Memory B cell (primary cell): ENCODE results near the gene XAGE1A.
"Not testable (repeated sequence)": the region's sequence is repeated elsewhere in the genome, so short reads cannot be mapped to it uniquely, and the experiment has no call there.

Experiments
- ATAC-seq: fragments of 150-1000 bp; cut with Tn5 transposase; 2 replicates; pipeline ENCODE4 v1.10.0; 2021; ENCODE audit warnings: low read depth, mild to moderate bottlenecking, moderate library complexity
- DNase-seq, 2 donors: peaks; one replicate each; pipeline ENCODE4 v3.0.0; 2022; ENCODE audit warnings: low spot score in 2 of 2
- H3K27ac Mint-ChIP-seq: one replicate; pipeline ENCODE4 v1.8.0; 2022; ENCODE audit warnings: mild to moderate bottlenecking, moderate library complexity, mixed read lengths
- H3K27me3 Mint-ChIP-seq: one replicate; pipeline ENCODE4 v1.8.0; 2022; ENCODE audit warnings: mixed read lengths
- H3K36me3 Mint-ChIP-seq: one replicate; pipeline ENCODE4 v1.8.0; 2022; ENCODE audit warnings: mild to moderate bottlenecking, mixed read lengths
- H3K4me1 Mint-ChIP-seq: one replicate; pipeline ENCODE4 v1.8.0; 2022; ENCODE audit warnings: mixed read lengths
- H3K4me3 Mint-ChIP-seq: one replicate; pipeline ENCODE4 v1.8.0; 2022; ENCODE audit warnings: mild to moderate bottlenecking, moderate library complexity, mixed read lengths
- H3K9me3 Mint-ChIP-seq: one replicate; pipeline ENCODE4 v1.8.0; 2022; ENCODE audit warnings: mixed read lengths

XAGE1A gene

GRCh38 chrX:52495545-52496418 is at the start of gene XAGE1A:
TSS of gene XAGE1A (plus strand) at chrX:52495808. CDS start at chrX:52497362, 1,554 bp downstream.
- H3K27ac Mint-ChIP-seq, H3K4me1 Mint-ChIP-seq, H3K27me3 Mint-ChIP-seq, DNase-seq, H3K4me3 Mint-ChIP-seq, H3K9me3 Mint-ChIP-seq, H3K36me3 Mint-ChIP-seq, ATAC-seq: not testable (repeated sequence)

DNA sequence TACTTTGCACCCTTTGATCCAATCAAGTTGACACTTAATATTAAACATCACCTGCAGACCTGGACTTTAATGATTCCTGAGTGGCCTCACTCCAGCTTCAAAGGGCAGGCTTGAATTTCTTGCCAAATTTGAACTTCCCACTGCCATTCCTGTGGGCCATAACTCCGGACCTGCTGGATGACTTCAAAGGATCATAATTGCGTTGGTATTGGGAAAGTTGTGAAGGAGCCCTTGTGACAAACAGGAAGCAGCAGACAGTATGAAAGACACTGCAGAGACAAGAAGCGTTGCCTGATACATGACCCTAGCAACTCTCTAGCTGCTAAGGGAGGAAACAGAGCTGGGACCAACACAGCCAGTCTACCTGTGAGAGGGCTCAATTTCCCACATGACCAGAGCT is 43.6 kb upstream of the XAGE1A start:
- not testable (repeated sequence) for H3K9me3 Mint-ChIP-seq, DNase-seq, H3K36me3 Mint-ChIP-seq, H3K4me3 Mint-ChIP-seq, H3K27ac Mint-ChIP-seq, H3K4me1 Mint-ChIP-seq, ATAC-seq, H3K27me3 Mint-ChIP-seq

DNA sequence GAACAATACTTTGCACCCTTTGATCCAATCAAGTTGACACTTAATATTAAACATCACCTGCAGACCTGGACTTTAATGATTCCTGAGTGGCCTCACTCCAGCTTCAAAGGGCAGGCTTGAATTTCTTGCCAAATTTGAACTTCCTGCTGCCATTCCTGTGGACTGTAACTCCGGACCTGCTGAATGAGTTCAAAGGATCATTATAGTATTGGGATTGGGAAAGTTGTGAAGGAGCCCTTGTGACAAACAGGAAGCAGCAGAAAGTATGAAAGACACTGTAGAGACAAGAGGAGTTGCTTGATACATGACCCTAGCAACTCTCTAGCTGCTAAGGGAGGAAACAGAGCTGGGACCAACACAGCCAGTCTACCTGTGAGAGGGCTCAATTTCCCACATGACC is 24.3 kb upstream of the XAGE1A start:
- not testable (repeated sequence) for H3K27me3 Mint-ChIP-seq, H3K36me3 Mint-ChIP-seq

DNA sequence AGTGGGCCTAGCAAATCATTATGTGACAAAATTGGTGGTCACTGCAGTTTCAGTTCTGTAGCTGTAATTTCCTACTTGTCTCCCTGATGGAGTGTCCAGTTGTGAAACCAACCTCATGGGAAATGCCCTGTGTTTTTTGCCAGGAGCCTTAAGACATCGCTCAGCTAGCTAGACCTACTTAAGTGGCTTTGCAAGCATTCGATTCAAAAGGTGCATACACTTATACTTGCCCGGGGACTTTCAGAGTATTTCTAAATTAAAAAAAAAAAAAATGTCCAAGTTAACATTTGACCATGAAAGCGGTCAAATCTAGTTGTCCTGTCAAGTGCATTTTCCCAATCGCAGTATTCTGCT is 788 bp downstream of the XAGE1A start:
- not testable (repeated sequence) for DNase-seq, H3K4me3 Mint-ChIP-seq, H3K9me3 Mint-ChIP-seq, H3K27me3 Mint-ChIP-seq, H3K36me3 Mint-ChIP-seq, H3K27ac Mint-ChIP-seq, ATAC-seq, H3K4me1 Mint-ChIP-seq

More for the DNA sequence above, 24.3 kb upstream of the XAGE1A start:
- H3K4me1 Mint-ChIP-seq, DNase-seq, H3K9me3 Mint-ChIP-seq, H3K4me3 Mint-ChIP-seq, H3K27ac Mint-ChIP-seq, ATAC-seq: not testable (repeated sequence)

DNA sequence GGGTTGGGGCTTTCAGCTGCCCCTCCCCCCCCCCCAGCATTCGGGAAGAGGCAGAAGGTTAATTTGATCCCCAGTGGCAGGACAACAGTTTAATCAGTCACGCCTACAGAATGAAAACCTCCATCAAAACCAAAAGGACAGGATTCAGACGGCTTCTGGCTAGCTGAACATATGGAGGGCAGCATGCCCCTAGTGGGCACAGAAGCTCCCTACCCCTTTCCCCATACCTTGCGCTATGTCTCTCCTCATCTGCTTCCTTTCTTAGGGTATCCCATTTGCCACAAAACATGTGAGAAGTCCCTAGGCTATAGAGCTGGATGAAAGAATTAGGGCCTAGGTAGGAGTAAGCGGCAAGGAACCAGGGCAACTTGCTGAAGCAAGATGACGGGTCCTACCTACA is 5.8 kb downstream of the XAGE1A start:
- not testable (repeated sequence) for ATAC-seq, H3K4me3 Mint-ChIP-seq, DNase-seq, H3K27ac Mint-ChIP-seq, H3K36me3 Mint-ChIP-seq, H3K9me3 Mint-ChIP-seq, H3K4me1 Mint-ChIP-seq, H3K27me3 Mint-ChIP-seq

DNA sequence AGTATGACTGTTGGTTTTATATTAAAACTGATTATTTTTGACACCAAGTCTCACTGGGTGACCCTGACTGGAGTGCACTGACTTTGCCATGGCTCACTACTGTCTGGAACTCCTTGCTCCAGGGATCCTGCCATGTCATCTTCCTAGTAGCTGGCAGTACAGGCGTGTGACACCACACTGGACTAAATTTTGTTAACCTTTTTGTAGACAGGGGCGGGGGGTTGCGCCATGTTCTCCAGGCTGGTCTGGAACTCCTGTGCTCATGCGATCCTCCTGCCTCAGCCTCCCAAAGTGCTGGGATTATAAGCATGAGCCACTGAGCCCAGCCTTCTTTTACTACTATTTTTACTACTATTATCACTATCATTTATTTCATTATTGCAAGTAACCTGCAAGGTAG is 8.9 kb downstream of the XAGE1A start:
- Mint-ChIP-seq H3K9me3 (no peaks in the 10 kb centered on the region), H3K36me3 (no peaks in the 10 kb centered on the region), H3K4me1 (no peaks in the 10 kb centered on the region), H3K27ac (no peak overlapping the region), H3K27me3 (peaks cover 6% of the 10 kb centered on the region), H3K4me3 (no peak overlapping the region)
- ATAC-seq (no peak), DNase-seq (no peak)

DNA sequence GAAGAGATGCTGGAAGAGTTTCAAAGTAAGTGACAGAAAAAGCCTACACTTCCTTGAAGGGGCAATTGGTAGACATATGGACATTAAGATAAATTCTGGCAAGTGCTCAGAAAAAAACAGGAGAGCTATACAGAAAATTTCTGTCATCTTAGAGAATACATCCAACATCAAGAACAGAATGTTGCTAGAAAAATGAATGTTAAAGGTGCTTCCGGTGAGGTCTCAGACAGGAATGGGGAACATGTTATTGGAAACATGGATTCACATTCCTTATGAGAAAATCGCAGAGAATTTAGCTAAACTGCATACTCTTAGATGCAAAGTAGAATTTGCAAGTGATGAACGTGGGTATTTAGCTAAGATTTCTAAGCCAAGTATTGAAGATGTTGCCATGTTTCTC is 11.7 kb downstream of the XAGE1A start:
- no peak overlapping the region for H3K27ac Mint-ChIP-seq
- peaks cover 6% of the 10 kb centered on the region for H3K27me3 Mint-ChIP-seq
- H3K36me3 Mint-ChIP-seq = no peaks in the 10 kb centered on the region
- H3K4me1 Mint-ChIP-seq = no peaks in the 10 kb centered on the region
- H3K9me3 Mint-ChIP-seq = no peaks in the 10 kb centered on the region
- H3K4me3 Mint-ChIP-seq = no peak overlapping the region
- ATAC-seq (no peak), DNase-seq (no peak)

GRCh38 chrX:52509916-52510315 is 14.3 kb downstream of the XAGE1A start:
- no peaks in the 10 kb centered on the region for H3K9me3 Mint-ChIP-seq
- H3K27me3 Mint-ChIP-seq = peaks cover 3% of the 10 kb centered on the region
- DNase-seq = no peak
- H3K36me3 Mint-ChIP-seq = no peaks in the 10 kb centered on the region
- no peak overlapping the region for H3K4me3 Mint-ChIP-seq
- H3K4me1 Mint-ChIP-seq = no peaks in the 10 kb centered on the region
- ATAC-seq = no peak
- no peak overlapping the region for H3K27ac Mint-ChIP-seq

DNA sequence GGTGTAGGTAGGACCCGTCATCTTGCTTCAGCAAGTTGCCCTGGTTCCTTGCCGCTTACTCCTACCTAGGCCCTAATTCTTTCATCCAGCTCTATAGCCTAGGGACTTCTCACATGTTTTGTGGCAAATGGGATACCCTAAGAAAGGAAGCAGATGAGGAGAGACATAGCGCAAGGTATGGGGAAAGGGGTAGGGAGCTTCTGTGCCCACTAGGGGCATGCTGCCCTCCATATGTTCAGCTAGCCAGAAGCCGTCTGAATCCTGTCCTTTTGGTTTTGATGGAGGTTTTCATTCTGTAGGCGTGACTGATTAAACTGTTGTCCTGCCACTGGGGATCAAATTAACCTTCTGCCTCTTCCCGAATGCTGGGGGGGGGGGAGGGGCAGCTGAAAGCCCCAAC is 15.5 kb downstream of the XAGE1A start:
- not testable (repeated sequence) for H3K4me1 Mint-ChIP-seq, H3K27ac Mint-ChIP-seq, H3K36me3 Mint-ChIP-seq, H3K9me3 Mint-ChIP-seq, H3K27me3 Mint-ChIP-seq, DNase-seq, ATAC-seq, H3K4me3 Mint-ChIP-seq

DNA sequence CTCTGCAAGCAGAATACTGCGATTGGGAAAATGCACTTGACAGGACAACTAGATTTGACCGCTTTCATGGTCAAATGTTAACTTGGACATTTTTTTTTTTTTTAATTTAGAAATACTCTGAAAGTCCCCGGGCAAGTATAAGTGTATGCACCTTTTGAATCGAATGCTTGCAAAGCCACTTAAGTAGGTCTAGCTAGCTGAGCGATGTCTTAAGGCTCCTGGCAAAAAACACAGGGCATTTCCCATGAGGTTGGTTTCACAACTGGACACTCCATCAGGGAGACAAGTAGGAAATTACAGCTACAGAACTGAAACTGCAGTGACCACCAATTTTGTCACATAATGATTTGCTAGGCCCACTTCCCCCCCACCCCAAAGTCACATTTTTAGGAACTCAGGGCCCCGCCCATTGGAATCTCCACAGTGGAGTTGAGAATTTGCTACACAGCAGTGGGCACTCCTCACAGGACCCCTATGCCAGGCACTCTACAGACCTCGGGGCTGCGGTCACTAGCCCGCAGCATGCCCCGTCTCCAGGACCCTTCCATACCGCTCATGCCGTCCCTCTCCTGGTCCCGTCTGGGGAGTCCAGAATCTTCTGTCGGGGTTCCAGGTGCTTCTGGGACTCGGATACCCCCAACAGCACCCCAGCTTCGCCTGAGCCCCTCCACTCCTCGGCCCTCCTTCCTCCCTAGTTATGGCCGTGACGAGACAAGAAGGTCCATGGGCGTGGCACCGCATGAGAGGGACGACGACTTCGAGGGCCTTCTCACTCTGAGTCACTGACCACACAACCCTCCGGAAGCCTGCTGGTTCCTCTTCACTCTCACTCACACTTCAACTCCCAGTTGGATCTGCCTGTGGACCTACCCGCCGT is 20.7 kb downstream of the XAGE1A start:
- ATAC-seq, H3K4me3 Mint-ChIP-seq, DNase-seq, H3K27ac Mint-ChIP-seq, H3K4me1 Mint-ChIP-seq, H3K36me3 Mint-ChIP-seq, H3K27me3 Mint-ChIP-seq, H3K9me3 Mint-ChIP-seq: not testable (repeated sequence)

GRCh38 chrX:52516987-52517325 is 21.3 kb downstream of the XAGE1A start, which contains the start of gene XAGE1B:
TSS of gene XAGE1B (minus strand) at chrX:52517063. CDS start at chrX:52515527, 1,536 bp downstream.
- not testable (repeated sequence) for H3K4me3 Mint-ChIP-seq, ATAC-seq, DNase-seq, H3K36me3 Mint-ChIP-seq, H3K27ac Mint-ChIP-seq, H3K4me1 Mint-ChIP-seq, H3K9me3 Mint-ChIP-seq, H3K27me3 Mint-ChIP-seq

DNA sequence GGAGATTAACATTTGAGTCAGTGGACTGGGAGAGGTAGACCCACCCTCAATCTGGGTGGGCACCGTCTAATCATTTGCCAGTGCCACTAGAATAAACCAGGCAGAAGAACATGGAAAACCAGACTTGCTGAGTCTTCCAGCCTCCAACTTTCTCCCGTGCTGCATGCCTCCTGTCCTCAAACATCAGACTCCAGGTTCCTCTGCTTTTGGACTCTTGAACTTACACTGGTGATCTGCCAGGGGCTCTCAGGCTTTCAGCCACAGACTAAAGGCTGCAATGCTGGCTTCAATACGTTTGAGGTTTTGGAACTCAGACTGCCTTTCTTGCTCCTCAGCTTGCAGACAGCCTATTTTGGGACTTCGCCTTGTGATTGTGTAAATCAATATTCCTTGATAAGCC is 45.4 kb downstream of the XAGE1A start:
- H3K27me3 Mint-ChIP-seq, DNase-seq, H3K4me1 Mint-ChIP-seq, H3K27ac Mint-ChIP-seq, H3K36me3 Mint-ChIP-seq, H3K4me3 Mint-ChIP-seq, H3K9me3 Mint-ChIP-seq, ATAC-seq: not testable (repeated sequence)

- ATAC-seq (no peak), DNase-seq (no peak)
- Mint-ChIP-seq H3K9me3 (no peaks in the 10 kb centered on the region), H3K27ac (no peak overlapping the region), H3K36me3 (no peaks in the 10 kb centered on the region), H3K27me3 (no peaks in the 10 kb centered on the region), H3K4me3 (no peak overlapping the region), H3K4me1 (no peaks in the 10 kb centered on the region)
These were observed 46.7 kb downstream of the XAGE1A start for GRCh38 chrX:52542311-52542710.

DNA sequence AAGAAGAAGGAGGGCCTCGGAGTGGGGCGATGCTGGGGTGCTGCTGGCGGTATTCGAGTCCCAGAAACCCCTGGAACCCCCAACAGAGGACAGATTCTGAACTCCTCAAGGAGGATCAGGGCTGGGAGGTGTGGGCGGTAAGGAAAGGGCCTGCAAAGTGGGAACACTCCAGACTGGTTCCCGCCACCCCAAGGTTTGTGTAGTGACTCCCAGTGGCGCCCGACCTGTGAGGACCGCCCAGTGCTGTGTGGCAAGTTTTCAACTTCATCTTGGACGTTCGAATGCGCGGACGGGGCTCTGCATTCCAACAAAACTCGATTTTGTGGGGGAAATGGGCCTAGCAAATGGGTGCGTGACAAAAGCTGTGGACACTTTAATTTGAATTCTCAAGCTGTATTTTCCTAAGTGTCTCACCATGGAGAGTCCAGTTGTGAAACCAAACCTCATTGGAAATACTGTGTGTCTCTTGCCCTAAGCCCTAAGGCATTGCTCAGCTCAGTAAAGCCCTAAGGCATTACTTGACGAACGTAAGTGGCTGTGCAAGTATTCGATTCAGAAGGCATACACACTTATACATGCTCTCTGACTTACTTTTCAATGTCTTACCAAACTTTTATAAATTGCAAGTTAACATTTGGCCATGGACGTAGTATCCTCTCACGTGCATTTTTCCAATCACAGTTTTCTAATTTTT is 48.7 kb downstream of the XAGE1A start:
- DNase-seq (no peak), ATAC-seq (no peak)
- Mint-ChIP-seq H3K4me1 (no peaks in the 10 kb centered on the region), H3K27me3 (no peaks in the 10 kb centered on the region), H3K9me3 (no peaks in the 10 kb centered on the region), H3K4me3 (no peak overlapping the region), H3K36me3 (no peaks in the 10 kb centered on the region), H3K27ac (no peak overlapping the region)
